Peyer's patch (tissue), 4 donors: ENCODE data around the gene BCR.

Experiments used
- POLR2A ChIP-seq, 2 donors: fragments of 450-650 bp; IDR thresholded peaks; one replicate each; pipeline ENCODE4 v1.5.1; 2017; ENCODE audit warnings: antibody characterized with exemption in 2 of 2, mild to moderate bottlenecking in 2 of 2, moderate library complexity in 2 of 2
- TF ChIP-seq, protein P1 (sequence below), 6 experiments: fragments of 450-650 bp in 4 of 6; fragments of 200-600 bp in 2 of 6; sonication (generic) in 1 of 6; IDR thresholded peaks; one replicate each; pipeline ENCODE4 v1.5.1; 2017 to 2019; ENCODE audit warnings: antibody characterized with exemption in 6 of 6, mild to moderate bottlenecking in 3 of 6, moderate library complexity in 1 of 6

- TF ChIP-seq, protein P1, sequence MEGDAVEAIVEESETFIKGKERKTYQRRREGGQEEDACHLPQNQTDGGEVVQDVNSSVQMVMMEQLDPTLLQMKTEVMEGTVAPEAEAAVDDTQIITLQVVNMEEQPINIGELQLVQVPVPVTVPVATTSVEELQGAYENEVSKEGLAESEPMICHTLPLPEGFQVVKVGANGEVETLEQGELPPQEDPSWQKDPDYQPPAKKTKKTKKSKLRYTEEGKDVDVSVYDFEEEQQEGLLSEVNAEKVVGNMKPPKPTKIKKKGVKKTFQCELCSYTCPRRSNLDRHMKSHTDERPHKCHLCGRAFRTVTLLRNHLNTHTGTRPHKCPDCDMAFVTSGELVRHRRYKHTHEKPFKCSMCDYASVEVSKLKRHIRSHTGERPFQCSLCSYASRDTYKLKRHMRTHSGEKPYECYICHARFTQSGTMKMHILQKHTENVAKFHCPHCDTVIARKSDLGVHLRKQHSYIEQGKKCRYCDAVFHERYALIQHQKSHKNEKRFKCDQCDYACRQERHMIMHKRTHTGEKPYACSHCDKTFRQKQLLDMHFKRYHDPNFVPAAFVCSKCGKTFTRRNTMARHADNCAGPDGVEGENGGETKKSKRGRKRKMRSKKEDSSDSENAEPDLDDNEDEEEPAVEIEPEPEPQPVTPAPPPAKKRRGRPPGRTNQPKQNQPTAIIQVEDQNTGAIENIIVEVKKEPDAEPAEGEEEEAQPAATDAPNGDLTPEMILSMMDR (IDR thresholded peaks at IDR 0.05), result no peak
- no peak for TF ChIP-seq POLR2A (IDR thresholded peaks at IDR 0.05)
Measured at GRCh38 chr22:23237201-23237798, 57.0 kb downstream of the BCR start.
